GM21367 (cell line): Measurements from ENCODE around the gene TJP3.
"Not testable (repeated sequence)": the region's sequence is repeated elsewhere in the genome, so short reads cannot be mapped to it uniquely, and the experiment has no call there.

Experiments used
- ATAC-seq: cut with Tn5 transposase; IDR thresholded peaks from one replicate; pipeline ENCODE4 v1.9.1; 2021; ENCODE audit not compliant: unreplicated experiment

The TJP3 gene

DNA sequence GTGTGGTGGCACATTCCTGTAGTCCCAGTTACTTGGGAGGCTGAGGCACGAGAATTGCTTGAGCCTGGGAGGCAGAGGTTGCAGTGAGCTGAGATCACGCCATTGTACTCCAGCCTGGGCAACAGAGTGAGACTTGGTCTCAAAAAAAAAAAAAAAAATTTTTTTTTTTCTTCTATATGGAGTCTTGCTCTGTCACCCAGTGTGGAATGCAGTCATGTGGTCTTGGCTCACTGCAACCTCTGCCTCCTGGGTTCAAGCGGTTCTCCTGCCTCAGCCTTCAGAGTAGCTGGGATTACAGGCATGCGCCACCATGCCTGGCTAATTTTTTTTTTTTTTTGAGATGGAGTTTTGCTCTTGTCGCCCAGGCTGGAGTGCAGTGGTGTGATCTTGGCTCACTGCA is 57.6 kb downstream of the TJP3 start:
- ATAC-seq: not testable (repeated sequence)

DNA sequence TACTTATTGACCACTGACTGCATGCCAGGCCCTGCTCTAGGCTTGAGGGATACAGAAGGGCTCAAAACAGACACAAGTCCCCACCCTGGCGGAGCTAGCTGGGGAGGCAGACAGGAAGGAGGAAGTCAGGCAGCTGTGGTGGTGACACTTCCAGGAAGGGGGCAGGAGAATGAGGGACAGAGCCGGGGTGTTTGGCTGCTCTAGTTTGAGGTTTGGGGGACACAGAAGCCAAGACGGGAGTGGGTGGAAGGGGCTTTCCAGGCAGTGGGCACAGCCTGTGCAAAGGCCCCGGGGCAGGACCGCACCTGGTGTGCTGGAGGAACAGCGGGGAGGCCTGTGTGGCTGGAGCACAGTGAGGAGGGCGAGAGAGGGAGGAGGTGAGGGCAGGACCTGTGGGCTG is 58.3 kb downstream of the TJP3 start:
- no peak for ATAC-seq

DNA sequence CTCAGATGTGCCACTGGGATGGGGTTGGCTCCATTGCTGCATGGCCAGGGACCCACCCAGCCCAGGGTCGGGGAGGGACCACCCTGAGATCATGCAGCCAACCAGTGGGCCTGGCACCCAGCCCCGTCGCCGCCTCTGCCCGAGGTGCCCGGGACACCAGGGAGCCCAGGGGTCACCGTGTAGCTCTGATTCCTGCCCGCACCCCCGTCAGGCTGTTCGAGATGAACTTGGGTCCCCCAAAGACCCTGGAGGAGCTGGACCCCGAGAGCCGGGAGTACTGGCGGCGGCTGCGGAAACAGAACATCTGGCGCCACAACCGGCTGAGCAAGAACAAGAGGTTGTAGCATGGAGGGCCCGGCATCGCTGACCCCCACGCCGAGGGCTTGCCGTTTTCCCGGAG is 58.9 kb downstream of the TJP3 start:
- no peak for ATAC-seq

DNA sequence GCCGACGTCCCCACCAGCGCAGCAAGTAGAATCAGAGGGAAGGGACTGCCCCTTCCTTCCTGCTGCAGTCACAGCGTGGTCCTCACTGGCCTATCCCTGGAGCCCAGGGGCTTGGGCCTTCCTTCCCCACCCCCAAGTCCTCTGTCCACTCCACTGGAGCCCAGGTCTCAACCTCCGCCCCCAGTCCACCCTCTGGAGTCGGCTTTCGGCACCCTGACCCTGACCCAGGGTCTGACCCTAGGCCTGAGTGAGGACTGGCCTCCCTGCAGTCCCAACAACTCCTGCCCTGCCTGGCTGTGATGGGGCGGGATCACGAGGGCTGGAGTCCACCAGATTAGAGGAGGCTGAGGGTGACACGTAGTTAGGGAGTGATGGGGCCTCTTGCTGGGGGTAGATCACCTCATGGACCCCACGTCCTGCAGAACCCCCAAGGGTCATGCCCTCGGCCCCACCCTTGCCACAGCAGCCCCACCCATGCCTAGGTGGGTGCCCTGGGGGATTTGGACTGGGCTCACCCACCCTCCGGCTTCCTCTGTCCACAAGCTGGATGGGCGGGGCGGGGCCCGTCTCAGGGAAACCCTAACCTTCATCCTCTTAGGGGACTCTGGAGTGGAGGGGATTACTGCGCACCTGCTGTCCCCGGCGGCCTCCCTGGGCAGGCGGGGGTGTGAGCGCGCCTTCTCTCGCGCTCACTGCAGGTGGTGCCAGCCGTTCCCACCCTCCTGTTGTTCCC is 60.0 kb downstream of the TJP3 start:
- ATAC-seq: no peak

DNA sequence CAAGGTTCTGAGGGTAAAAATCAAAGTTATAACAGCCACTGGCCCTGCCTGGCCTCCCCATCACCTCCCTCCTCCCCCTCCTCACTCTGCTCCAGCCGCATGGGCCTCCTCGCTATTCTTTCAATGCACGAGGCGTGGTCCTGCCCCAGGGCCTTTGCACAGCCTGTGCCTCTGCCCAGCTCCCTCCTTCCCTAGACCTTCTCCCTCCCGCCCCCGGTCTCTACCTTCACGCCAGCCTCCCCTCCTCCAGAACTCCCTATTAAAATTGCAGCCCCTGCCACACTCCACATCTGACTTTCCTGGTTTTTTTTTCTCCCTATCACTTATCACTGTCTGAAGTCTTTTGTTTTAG is 60.5 kb downstream of the TJP3 start:
- ATAC-seq: no peak

DNA sequence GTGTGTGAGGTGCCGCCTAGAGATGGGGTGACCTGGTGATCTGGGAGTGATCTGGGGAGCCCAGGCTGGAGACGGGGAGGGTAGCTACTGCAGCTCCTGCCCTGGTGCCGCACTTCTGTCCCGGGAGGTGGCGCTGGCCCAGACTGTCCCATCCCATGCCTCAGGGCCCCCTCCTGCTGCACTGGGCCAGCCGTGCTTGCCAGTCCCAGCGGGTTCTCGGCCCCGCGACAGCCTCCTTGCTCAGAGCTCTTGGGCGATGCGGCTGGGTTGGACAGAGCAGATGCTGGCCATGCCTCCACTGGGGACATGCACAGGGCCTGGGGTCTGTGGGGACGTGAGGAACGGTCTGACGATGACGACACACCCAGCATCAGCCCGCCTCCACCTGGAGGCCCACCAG is 61.3 kb downstream of the TJP3 start:
- ATAC-seq: no peak

DNA sequence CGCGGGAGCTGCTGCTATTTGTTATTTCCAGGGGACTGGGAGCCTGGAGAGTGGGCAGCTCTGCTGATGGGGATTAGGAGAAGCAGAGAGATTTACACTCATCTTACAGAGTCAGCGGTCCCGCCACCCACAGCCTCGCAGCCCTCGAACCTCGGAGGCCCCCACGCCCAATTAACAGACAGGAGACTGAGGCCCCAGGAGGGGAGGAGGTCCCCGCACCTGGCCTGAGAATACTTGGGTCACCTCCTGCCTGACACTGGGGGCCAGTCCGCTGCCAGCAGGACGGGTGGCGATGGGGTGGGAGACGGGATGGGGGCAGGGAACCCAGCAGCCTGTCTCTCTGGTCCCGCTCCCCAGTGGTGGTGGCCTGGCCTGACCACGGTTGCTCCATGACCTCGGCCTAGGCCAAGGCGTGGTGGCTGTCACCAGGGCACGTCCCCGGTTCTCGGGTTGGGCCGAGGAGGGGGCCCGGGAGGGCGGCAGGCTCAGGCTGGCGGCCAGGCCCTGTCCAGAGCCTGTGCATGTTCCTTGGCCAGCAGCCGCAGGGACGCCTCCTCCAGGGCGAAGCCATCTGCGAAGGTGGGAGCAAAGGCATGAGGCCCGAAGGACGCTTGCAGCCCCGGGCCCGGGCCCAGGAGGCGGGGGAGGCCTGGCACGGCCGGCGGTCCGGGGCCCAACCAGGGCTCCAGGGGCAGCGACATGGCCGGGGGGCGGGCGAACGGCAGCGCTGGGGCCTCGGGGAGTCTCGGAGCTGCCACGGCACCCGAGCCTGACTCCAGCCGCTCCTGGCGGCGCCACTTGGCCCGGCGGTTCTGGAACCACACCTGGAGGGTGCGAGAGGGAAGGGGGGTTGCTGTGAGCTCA is 62.2 kb downstream of the TJP3 start:
- ATAC-seq: no peak

DNA sequence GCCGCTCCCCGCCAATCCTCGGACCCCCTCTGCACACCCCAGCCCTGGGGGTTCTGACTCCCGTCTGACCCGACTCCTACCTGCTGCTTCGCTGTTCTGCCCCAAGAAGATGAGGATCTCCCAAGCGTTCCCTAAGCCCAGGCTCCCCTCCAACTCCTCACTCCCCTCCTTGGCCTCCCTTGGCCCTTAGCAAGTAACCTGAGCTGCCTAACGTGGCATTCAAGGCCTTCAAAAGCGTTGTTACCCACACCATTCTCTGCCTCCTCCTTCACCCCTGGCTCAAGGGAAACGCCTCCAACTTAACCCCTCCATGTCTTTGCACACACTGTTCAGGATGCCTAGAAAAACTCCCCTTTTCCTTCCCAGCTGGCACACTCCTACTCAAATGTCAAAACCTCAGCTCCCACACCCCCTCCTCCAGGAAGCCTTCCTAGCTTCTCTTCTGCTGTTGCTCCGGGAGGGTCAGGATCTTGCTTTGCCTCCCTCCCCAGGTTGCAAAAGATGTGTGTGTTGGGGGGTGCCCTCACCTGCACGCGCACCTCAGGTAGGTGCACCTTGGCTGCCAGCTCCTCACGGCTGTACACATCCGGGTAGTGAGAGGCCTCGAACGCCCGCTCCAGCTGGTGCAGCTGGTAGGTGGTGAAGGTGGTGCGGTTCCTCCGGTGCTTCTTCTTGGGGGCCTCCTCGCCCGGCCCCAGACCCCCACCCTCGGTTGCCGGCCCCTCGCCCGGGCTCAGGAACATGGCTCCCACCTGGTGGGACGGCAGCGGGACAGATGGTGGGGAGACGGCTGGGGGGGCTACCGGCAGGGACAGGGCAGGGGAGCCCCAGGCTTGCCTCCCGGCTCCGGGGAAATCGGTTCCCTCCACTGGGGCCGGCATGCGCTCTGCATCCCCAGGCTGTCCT is 63.1 kb downstream of the TJP3 start:
- no peak for ATAC-seq

DNA sequence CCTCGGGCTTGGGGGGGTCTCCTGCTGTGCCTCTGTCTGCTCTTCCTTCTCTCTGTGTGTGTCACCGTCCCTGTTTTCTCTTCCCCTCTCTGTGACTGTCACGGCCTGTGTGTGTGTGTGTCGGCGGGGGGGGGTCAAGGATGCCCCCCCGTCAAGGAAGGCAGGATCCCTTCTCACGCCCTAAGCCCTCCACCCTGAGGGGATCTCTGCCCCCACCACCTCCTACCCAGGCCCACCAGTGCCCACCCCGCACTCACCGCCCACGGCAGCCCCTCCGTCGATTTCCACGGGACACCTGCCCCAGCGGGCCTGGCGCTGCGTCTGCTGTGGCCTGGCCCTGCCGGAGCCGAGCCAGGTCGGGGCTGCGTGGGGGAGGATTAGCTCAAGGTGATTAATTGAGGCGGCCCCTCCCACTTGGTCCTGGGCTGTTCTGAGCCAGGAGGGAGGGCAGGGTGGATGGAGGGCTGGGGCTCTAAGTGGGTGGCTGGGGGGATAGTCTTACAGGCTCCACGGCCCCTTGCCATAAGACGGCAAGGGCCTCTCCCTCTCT is 63.8 kb downstream of the TJP3 start, which contains the start of gene RAX2:
Gene RAX2 (minus strand): TSS at position 323 of the 550 bp plus-strand sequence. CDS start 486 bp downstream, outside the sequence.
- no peak for ATAC-seq

DNA sequence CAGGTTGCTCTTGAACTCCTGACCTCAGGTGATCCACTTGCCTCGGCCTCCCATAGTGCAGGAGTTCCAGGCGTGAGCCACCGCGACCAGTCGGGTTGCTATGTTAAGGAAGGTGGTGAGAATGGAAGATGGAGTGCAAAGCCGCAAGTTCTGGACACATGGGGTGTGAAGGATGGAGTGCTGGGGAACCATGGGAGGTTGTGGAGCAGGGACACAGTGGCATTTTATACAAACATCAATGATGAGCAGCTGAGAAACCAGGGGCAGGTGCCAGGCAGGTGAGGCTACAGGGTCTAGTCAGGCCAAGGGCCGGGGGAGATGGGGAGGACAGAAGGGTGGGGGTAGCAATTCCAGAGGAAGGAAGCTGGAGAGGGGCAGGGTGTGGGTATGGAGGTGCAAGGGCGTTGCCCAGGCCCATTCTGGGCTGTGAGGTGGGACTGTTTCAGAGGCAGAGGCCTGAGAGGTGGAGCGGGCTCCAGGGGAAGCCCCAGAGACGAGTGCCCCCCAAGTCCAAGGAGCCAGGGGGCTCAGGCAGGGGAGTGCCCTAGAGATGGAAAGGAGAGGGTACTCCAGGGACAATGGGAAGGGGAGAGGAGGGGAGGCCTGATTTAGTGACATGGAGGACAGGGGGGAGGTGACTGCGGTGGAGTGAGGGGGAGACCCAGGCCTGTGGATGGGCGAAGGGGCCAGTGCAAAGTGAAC is 65.8 kb downstream of the TJP3 start:
- ATAC-seq: no peak

DNA sequence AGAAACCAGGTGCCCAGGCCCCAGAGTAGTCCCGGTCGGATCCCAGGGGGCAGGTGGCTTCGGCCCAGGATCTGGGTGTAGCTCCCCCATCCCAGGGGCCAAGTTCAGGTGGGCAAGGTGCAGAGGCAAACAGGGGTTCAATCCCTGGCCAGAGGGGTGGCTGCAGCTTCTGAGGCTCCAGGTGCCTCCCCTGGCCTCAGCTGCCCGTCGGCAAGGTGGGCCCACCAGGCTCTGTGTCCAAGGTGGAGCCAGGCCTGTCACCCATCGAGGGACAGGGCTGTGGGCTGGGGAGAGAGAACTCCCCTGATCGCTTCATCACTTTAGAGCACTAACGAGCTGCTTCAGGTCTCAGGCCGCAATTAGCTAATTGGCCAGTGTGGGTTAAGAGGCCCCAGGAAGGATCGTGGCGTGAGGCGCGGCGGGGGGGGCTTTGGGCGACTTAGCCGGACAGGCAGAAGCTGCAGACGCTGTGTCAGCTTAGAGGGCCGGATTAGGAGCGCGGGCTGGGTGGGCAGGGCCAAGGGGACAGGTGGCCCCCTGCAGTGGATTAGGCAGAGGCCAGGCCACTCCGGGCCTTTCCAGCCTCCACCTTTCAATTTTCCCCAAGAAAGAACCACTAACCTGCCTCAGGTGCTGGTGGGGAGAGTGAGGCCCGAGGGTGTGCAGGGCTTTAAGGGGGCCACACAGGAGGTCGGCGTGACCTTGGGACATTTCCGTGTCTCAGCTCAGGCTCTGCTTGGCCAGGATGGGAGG is 66.6 kb downstream of the TJP3 start:
- no peak for ATAC-seq

DNA sequence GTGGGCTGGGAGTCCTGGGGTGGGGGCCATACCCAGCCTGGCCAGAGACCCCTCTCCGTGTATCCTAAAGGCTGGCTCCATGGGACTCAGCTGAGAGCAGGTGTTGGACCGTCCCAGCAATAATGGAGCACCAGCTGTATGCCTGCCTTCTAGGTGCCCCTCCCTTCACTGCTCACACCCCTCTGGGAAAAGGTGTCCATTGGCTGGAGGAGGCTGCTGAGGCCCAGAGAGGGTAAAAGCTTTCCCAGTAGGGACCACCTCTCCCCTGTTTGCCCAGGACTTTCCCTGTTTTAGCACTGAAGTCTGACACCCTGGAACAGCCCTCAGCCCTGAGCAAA is 67.2 kb downstream of the TJP3 start:
- no peak for ATAC-seq

DNA sequence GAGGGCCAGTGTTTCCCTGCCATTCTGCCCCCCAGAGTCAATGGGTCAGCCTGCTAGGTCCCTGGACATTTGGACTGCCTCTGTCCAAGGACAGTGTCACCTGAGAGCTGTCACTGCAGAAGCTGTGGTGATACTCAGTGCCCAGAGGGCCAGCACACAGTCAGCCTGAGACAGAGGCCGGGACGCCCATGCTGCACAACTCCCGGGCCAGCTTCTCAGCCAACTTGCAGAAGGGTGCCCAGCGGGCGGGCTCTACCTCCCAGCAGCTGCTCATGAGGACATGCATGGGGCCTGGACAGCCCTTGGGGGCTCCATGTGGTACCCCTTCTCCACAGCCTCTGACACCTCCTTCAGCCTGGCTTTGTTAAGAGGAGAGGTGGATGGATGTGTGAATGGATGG is 67.6 kb downstream of the TJP3 start:
- ATAC-seq: no peak

DNA sequence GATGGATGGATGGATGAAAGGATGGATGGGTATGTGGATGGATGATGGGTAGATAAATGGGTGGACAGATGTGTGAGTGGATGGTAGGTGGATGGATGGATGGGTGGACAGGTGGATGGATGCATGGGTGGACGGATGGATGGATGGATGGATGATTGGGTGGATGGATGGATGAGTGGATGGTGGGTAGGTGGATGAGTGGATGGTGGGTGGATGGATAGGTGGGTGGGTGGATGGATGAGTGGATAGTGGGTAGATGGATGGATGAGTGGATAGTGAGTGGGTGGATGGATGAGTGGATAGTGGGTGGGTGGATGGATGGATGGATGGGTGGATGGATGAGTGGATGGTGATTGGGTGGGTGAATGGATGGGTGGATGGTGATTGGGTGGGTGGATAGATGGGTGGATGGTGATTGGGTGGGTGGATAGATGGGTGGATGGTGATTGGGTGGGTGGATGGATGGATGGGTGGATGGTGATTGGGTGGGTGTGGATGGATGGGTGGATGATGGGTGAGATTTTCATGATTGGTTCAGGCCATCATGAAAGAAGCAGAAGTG is 68.4 kb downstream of the TJP3 start:
- no peak for ATAC-seq

DNA sequence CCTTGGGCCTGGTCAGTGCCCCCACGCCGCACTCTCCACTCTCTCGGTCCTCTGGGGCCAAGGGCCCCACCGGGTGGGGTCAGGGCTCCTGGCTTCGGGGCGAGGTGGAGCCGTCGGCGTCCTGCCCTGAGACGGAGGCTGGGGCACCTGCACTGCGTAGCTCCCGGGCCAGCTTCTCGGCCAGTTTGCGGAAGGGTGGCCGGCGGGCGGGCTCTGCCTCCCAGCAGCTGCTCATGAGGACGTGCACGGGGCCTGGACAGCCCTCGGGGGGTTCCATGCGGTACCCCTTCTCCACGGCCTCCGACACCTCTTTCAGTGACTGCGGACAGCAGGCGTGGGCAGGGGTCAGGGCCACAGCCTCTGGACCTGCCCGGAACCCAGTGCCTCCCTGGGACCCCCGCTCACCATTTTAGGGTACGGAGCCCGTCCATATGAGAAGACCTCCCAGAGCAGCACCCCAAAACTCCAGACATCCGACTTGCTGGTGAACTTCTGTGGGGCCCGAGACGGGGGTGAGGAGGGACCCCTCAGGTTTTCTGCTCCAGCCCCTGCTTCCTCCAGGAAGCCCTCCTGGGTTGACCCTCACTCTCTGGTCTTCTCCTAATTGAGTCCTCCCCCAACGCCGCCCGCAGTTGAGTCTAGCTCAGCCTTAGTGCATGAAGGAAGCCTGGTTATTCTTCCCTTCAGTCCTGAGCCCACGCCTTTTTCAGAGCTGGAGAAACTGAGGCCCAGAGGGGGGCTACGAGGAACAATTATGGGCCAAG is 70.1 kb downstream of the TJP3 start:
- ATAC-seq: no peak

DNA sequence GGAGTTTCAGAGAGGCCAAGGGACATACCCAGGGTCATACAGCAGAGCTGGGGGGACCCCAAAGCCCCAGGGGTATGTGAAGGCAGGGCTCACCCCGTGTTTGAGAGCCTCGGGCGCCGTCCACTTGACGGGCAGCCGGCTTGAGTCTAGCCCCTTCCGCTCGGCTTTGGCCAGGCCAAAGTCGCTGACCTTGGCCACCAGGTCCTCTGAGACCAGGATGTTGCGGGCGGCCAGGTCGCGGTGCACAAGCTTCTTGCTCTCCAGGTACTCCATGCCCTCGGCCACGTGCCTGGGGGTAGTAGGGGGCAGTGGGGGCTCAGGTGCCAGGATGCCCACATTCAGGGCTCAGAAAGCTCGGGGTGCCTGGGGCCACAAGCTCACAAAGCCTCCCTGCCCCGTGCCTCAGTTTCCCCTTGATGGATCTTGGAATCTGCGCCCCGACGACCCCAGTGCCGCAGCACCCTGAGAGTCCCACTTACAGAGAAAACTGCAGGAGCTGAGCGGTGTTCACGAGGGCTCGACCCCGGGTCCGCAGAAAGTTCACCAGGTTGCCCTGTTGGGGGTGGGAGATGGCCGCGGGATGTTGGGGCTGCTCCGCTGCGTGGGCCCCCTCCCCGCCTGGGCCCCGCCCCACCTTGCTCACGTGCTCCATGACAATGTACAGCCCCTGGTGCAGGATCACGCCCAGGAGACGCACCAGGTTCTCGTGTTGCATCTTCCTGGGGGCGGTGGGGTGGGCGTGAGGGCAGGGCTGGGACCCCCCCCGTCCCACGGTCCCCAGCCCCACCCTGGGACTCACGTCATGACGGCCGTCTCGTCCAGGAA is 70.9 kb downstream of the TJP3 start:
- no peak for ATAC-seq

DNA sequence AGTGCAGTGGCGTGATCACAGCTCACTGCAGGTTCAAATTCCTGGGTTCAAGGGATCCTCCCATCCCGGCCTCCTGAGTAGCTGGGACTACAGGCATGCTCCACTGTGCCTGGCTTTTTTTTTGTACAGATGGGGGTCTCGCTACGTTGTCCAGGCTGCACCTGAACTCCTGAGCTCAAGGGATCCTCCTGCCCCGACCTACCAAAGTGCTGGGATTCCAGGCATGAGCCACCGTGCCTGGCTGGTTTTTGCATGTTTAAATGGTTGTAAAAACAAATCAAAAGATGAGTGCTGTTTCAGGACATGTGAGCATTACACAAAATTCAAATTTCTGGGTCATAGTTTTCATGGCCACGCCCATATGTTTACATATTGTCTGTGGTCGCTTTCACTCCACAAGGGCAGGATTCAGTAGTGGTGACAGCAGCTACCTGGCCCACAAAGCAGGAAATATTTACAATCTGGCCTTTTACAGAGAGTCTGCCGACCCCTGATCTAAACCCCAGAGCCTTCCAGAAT is 72.7 kb downstream of the TJP3 start:
- ATAC-seq: no peak

DNA sequence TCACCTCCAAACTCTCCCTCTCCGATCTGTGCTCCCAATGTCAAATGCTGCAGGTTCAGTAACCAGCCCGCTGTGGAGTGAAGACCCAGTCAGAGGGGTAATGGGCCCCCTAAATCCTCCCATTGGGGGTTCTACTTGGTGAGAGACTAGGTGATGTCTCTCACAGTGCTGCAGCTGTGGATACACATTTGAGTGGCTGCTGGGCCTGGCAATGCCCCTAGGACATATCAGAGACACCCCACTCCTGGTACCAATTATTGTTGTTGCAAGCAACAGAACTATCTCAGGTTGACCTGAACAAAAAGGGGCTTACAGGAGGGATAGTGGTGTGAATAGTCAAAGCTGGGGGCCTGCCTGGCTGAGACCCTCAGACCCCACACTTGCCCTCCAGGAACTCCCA is 73.4 kb downstream of the TJP3 start:
- ATAC-seq: no peak
